DMS114 treated with DMSO at 0.1 percent for 48 hours (cell line): Measurements from ENCODE around the gene NME7.
"Not testable (repeated sequence)": the region's sequence is repeated elsewhere in the genome, so short reads cannot be mapped to it uniquely, and the experiment has no call there.

Source experiments
- DNase-seq: peaks from one replicate; lab custom pipeline; 2025; ENCODE audit not compliant: unreplicated experiment; lab: John Stamatoyannopoulos, UW

Gene NME7

GRCh38 chr1:169307176-169307575 is 60.4 kb downstream of the NME7 start:
- DNase-seq, result no peak

GRCh38 chr1:169305948-169306347 is 61.6 kb downstream of the NME7 start:
- DNase-seq, result no peak

DNA sequence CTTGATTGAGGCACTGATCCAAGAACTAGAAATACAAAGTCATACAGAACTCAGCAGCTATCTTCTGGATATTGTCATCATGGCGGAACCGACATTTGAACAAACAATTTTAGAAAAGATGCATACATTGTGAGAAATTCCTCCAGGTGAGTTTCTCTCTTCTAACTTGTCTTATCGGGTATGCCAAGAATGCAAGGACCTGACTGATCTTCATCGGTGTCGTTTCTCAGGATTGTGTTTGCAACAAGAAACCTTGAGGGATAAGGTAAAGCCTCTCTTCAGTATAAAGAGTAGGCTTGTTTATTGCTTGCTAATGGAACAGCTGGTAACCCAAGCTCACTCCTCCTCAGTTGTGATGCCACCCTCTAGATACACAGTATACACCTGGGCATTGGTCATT is 62.2 kb downstream of the NME7 start:
- DNase-seq, result no peak

DNA sequence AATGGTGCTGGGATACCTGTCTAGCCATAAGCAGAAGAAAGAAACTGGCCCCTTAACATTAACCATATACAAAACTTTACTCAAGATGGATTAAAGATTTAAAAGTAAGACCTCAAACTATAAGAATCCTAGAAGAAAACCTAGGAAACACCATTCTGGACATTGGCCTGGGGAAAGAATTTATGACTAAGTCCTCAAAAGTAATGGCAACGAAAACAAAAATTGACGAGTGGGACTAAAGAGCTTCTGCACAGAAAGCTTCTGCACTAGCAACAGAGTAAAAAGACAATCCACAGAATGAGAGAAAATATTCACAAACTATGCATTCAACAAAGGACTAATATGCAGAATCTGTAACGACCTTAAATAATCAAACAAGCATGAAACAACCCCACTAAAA is 66.7 kb downstream of the NME7 start:
- no peak for DNase-seq

- no peak for DNase-seq
Measured at GRCh38 chr1:169298441-169298840, 69.2 kb downstream of the NME7 start.

GRCh38 chr1:169295846-169296245 is 71.8 kb downstream of the NME7 start:
- DNase-seq, result no peak

DNA sequence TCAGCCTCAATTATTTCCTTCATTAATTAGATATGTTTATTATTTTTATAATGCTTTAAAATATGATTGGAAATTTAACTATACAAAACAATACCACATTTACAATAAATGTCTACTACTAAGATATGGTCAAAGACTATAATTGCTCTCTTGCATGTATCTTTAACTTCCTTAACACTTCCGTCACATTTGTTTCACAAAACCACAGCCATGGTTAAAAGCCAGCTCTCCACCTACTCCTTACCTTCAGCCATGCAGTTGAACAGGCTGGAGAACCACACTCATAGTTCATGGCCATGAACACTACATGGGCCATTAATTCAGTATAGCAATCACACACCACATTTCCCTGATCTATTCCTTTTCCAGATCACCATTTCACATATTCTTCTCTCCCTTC is 72.2 kb downstream of the NME7 start:
- no peak for DNase-seq

DNA sequence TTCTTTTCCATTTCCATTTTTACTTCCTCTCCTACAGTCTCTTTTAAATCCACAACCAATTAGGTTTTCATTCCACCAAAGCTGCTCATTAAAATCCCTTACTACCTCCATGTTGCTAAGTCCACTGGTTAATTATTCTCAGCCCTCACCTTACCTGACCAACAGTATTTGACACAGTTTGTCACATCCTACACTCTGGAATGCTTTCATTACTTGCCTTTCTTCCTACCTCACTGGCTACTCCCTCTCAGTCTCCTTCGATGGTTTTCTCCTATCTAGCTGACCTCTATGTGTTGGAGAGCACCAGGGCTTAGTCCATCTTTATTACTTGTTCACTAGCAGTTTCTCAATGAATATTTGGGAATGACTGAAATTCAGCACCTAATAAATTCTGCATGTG is 78.6 kb downstream of the NME7 start:
- no peak for DNase-seq

GRCh38 chr1:169288011-169288414 is 79.6 kb downstream of the NME7 start:
- no peak for DNase-seq

DNA sequence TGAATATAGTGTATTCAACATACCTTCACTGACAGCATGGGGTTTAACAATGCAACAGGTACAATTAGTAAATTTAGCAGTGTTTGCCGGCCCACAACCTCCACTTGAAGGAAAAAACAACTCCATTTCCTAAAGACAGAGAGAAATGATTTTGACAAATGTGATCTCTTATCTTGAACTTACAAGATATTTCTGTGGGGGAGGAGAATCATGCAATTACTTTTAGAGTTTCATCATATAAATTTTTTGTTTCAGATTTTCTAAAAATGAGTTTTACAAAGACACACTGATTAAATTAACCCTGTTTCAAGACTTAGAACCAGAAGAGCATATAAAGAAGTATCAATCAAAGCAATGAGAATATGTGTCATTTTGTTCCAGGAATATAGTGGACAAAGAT is 80.3 kb downstream of the NME7 start:
- DNase-seq, result no peak

DNA sequence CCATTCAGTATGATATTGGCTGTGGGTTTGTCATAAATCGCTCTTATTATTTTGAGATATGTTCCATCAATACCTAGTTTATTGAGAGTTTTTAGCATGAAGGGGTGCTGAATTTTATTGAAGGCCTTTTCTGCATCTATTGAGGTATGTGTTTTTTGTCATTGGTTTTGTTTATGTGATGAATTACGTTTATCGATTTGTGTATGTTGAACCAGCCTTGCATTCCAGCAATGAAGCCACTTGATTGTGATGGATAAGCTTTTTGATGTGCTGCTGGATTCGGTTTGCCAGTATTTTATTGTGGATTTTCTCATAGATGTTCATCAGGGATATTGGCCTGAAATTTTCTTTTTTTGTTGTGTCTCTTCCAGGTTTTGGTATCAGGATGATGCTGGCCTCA is 86.0 kb downstream of the NME7 start:
- DNase-seq, result not testable (repeated sequence)

GRCh38 chr1:169271098-169271497 is 96.5 kb downstream of the NME7 start:
- DNase-seq, result no peak

- no peak for DNase-seq
Measured at GRCh38 chr1:169266133-169266532, 101.5 kb downstream of the NME7 start.

GRCh38 chr1:169263059-169263458 is 104.5 kb downstream of the NME7 start:
- no peak for DNase-seq

DNA sequence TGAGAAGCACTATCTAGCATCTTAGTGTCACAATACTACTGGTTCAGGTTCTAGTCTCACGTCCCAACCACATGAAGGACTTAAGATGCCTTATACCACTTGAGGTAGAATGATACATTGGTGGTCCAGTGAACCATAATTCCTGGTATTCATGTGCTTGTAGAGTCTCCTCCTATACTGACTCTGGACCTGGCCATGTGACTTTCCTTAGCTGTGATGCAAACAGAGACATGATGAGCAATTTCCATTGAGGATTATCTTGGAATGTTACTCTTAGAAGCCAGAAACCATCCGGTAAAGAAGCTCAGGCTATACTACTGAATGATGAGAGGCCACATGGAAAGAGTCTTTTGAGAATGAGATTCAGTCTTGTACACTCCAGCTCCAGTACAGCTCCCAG is 105.7 kb downstream of the NME7 start:
- DNase-seq, result no peak

DNA sequence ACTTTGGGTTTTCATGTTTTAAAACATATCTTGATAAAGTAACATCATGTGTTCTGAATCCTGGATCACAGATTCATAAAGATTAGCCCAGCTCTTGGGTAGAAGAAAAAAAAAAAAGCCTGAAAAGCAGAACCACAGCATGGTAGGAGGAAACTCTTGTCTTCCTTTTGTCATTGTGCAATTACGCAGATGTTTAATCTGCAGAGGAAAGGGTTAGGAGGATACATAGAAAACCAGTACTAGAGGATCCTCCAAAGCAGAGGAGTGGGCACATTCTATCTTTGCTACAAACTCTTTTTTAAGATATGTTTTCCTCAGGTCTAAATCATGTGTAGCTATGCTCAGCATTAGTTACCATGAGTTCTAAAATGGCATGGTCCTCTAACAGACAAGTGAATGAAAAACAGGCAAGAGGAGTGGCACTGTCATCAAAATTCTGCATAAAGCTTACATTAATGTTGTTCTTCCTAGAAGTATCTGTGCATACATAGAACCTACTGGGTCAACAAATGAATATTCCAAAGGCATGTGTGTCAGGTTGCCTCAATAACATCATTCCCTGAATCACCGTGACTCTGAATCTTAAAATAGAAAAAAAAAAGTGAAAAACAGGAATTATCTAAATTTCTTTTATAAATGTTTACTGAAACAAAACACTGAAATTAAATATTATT is 107.0 kb downstream of the NME7 start:
- no peak for DNase-seq

DNA sequence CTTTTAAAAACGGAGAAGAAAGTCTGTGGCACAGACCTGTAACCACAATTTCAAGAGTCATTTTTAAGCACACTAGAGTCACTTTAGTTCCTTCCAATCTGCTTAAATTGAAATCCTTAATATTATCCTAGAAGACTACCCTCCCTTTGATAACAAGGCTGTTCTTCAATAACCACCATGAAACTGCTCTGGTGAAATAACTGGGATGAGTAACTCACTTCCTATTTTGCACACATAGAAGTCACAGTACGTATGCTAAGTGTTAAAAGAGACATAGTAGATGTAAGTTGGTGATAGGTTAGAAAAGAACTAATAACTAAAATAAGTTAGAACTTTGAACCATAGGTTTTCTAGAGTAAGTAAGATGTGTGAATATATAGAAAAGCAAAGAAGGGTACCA is 107.8 kb downstream of the NME7 start:
- no peak for DNase-seq

- no peak for DNase-seq
Measured at GRCh38 chr1:169250795-169251194, 116.8 kb downstream of the NME7 start.

- DNase-seq, result no peak
Measured at GRCh38 chr1:169250022-169250421, 117.6 kb downstream of the NME7 start.

GRCh38 chr1:169249611-169250010 is 118.0 kb downstream of the NME7 start:
- no peak for DNase-seq

DNA sequence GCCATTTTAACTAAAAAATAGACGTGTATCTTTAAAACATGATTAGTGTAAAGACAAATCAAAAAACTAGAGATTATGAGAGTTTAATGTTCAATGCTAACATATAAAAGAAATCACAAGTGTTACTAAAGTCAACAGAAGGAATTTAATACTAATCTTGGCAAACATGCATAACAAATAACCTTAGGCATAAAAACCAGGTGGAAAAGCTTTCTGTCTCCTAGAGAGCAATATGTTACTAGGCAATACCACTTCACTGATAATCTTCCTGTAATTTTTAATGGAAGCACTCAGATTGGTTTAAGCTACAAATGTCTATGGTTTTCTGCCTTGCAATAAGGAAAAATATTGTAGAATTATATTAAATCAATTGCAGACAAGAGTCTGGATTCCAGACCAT is 121.9 kb downstream of the NME7 start:
- DNase-seq, result no peak

GRCh38 chr1:169240449-169241232 is 127.0 kb downstream of the NME7 start:
- no peak for DNase-seq

DNA sequence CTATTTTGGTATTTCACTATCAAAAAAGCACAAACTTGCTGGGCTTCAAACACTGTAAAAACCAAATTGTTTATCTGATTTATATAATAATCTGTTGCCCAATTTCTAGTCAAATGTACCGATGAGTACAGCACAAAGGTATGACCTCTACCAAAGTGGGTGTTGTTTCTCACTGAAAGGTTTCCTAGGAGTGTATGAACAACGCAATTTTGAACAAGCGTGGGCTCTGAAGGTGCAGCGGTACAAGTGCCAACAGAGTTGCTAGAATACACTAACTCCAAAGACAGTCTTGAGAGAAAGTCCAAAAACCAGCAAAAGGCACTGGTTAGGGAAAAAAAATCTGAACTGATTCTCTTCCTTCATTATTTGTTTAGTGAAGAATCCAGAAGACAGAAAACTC is 130.7 kb downstream of the NME7 start:
- DNase-seq, result no peak
